Measurements from ENCODE around the gene LLPH. TPM values are rescaled to one million over a fixed set of nuclear protein-coding genes. Genes with fewer than 3 reads are reported as not detected.

Gene LLPH
- total RNA-seq, 1 experiment from 2014 or later: 14.2 TPM

- Histone ChIP-seq H3K9me3 (no peaks in the 10 kb centered on the region), H3K4me3 (no peak overlapping the region), H3K27me3 (no peaks in the 10 kb centered on the region), H3K36me3 (peaks cover 15% of the 10 kb centered on the region)
- no peak for DNase-seq
Measured at GRCh38 chr12:66152732-66153131, 22.2 kb upstream of the LLPH start.

DNA sequence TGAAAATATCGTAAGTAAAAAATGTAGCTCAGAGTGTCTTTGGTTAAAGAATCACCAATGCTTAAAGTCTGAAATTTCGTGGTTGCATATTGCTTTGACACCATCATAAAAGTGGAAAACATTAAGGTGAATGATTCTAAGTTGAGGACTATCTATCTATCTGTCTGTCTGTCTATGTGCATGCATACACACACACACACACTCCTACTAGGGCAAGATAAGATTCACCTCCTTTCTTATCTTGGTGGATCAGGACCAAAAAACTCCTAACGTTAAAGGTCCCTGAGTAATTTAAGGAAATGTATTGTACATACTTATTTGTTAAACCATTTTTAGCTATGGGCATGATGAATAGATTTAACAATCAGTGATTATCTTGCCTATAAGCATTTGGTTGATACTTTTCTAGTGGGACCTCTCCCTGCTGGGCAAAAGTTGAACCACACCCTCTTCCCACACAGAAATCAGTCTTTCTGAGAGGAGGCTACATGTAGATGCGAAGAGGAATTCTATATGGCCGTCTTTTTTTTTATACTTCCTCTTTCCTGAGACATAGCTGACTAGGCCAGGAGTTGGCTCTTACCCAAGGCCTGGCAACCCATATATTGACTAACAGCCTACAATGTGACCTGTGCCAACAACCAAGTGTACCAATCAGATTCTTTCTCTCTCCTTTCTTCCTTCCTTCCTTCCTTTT lies 19.3 kb upstream of the LLPH start:
- Histone ChIP-seq H3K36me3 (peaks cover 24% of the 10 kb centered on the region), H3K27me3 (no peaks in the 10 kb centered on the region), H3K9me3 (no peaks in the 10 kb centered on the region), H3K4me3 (no peak overlapping the region)
- peak; percentile 31 for DNase-seq

DNA sequence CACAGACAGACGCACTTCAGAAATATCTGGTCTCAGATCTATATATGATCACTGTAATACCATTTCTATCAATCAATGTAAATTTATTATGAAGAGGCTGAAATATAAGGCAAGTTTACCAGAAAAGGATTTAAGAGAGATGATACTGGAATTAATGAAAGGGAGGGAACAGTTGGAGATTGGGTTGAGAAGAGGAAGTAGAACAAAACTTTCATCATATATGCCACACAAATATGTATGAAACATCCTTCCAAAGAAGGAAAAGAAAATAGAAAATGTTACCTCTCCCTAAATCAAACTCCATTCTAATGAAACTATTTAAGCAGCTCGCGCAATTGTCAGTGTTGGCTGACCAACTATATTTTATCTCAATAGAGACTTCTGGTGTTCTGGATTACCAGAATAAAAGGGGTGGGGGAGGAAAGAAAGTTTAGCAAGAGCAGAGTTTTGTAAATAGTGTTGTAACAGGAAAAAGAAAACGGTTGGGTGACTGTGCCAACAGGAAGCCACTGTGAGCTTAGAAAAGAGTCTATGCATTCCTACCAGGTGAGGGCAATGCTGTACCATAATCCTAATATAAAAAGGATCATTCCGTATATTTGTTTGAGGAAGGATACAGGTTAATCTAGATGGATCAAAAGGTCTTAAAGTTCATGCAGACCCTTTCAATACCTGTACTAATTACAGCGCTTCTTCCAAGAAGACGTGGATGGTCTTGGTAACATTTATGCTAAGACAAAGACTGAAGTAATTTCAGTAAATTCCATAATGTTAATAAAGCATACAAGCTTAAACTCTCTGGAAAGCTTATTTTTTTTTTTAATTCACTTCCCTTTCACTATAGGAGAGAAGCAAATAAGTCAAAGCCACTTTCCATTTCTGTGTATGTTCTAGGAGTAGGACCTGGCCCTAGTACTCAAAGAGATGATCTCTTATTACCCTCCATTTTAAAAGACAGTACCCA lies 14.5 kb upstream of the LLPH start:
- peaks cover 24% of the 10 kb centered on the region for H3K9me3 ChIP-seq
- peaks cover 43% of the 10 kb centered on the region for H3K36me3 ChIP-seq
- no peak overlapping the region for H3K4me3 ChIP-seq
- no peak for DNase-seq
- H3K27me3 ChIP-seq: no peaks in the 10 kb centered on the region

DNA sequence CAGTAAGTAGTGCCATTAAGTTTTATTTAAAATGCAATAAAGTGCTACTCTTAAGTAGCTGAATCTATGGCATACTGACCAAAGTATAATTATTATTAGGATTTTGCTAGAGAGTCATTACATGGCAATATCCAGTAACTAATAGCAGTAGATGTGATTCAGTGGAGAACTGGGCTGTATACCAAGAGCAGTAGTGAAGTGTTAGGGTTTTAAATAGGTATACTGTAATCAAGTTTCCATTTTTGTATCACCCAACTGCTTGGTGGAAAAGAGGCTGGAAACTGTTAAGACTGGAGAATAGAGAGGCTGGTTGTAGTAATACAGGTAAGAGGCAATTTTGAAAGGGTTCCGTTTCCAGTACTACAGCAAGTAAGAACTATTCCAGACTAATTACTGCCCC lies 13.3 kb upstream of the LLPH start:
- DNase-seq: no peak
- Histone ChIP-seq H3K9me3 (peaks cover 30% of the 10 kb centered on the region), H3K27me3 (no peaks in the 10 kb centered on the region), H3K36me3 (peaks cover 55% of the 10 kb centered on the region), H3K4me3 (no peak overlapping the region)

DNA sequence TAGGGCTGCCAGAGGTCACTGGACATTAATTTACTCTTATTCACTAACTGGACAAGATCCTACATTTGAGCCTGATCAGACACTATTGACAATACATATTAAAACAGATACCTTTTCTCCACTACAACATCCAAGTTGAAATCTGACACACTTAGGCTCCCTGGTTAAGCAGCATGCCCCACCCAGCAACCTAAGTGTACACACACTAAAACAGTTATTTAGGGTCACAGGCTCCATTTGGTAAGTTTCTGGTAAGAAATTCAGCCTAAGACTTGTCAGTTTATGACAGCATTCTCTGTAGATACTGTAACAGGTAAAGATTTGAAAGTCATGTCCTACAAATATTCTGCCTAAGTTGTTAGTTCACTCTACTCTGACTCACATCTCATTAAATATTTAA lies 12.3 kb upstream of the LLPH start:
- peaks cover 65% of the 10 kb centered on the region for H3K36me3 ChIP-seq

GRCh38 chr12:66141299-66141698 lies 10.7 kb upstream of the LLPH start:
- peaks cover 81% of the 10 kb centered on the region for H3K36me3 ChIP-seq
- no peaks in the 10 kb centered on the region for H3K27me3 ChIP-seq
- peaks cover 30% of the 10 kb centered on the region for H3K9me3 ChIP-seq
- H3K4me3 ChIP-seq: no peak overlapping the region
- DNase-seq: no peak

More for the DNA sequence above, 12.3 kb upstream of the LLPH start:
- no peak for DNase-seq
- Histone ChIP-seq H3K9me3 (peaks cover 30% of the 10 kb centered on the region), H3K4me3 (no peak overlapping the region), H3K27me3 (no peaks in the 10 kb centered on the region)

GRCh38 chr12:66140731-66141130 lies 10.2 kb upstream of the LLPH start:
- Histone ChIP-seq H3K27me3 (no peaks in the 10 kb centered on the region), H3K4me3 (no peak overlapping the region), H3K9me3 (peaks cover 30% of the 10 kb centered on the region), H3K36me3 (peaks cover 82% of the 10 kb centered on the region)
- no peak for DNase-seq

DNA sequence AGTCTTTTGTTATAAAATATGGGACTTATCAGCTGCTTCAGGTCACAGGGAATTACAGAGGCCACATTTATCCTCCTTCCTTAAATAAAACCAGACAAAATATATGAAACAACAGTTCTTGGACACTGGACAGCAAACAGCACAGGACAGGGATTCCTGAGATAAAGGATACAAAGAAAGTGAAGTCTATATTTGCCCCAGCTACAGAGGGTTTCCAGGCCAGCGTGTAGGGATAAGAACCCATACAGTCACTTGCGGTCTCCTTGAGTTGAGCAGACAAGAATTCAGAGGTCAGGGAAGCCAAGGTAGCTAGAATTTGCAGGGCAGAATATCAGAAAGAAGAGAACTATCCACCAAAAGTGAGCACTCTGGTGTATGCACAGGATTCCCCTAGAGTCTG lies 8.8 kb upstream of the LLPH start:
- H3K9me3 ChIP-seq: peaks cover 30% of the 10 kb centered on the region
- peaks cover 70% of the 10 kb centered on the region for H3K36me3 ChIP-seq
- no peaks in the 10 kb centered on the region for H3K27me3 ChIP-seq
- no peak overlapping the region for H3K4me3 ChIP-seq
- no peak for DNase-seq

GRCh38 chr12:66137937-66138336 lies 7.4 kb upstream of the LLPH start:
- no peak overlapping the region for H3K4me3 ChIP-seq
- peaks cover 28% of the 10 kb centered on the region for H3K9me3 ChIP-seq
- peaks cover 59% of the 10 kb centered on the region for H3K36me3 ChIP-seq
- no peaks in the 10 kb centered on the region for H3K27me3 ChIP-seq
- DNase-seq: no peak

GRCh38 chr12:66132408-66132807 lies 1.9 kb upstream of the LLPH start:
- H3K9me3 ChIP-seq: no peaks in the 10 kb centered on the region
- no peak overlapping the region; the same call in 1 of the 2 replicates for H3K4me3 ChIP-seq
- peaks cover 30% of the 10 kb centered on the region for H3K36me3 ChIP-seq
- DNase-seq: peak; percentile 18
- H3K27me3 ChIP-seq: no peaks in the 10 kb centered on the region

DNA sequence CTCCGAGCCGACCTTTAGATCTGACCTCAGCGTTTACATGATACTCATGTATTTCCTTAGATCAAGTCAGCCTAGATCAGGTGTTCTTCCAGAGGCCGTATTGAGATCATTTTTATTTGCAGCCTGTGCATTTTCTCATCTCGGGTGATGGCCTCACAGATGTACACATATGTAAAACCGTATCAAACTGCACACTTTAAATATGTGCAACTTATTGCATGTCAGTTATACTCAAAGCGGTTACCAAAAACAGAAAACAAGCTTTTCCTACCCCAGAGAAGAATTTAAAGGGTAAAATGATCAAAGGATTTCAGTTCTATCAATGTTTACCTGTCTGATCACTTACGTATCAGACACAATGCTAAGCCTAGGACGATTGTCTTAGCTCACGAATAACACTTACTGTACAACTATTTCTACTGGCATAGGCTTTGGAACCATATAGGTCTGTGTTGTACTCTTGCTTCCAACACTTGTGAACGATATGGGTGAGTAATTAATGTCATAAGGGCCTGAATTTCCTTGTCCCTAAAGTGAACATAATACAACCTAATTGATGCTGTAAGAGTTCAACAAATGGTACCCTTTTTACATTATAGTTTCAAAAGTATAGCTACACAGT lies 628 bp upstream of the LLPH start:
- DNase-seq: no peak
- Histone ChIP-seq H3K9me3 (no peaks in the 10 kb centered on the region), H3K27me3 (no peaks in the 10 kb centered on the region), H3K36me3 (peaks cover 27% of the 10 kb centered on the region), H3K4me3 (peak overlapping the region; percentile 99)

GRCh38 chr12:66129934-66130266 lies 650 bp downstream of the LLPH start:
- Histone ChIP-seq H3K27me3 (no peaks in the 10 kb centered on the region), H3K36me3 (peaks cover 35% of the 10 kb centered on the region)
- DNase-seq: no peak

GRCh38 chr12:66127650-66128049 lies 2.9 kb downstream of the LLPH start:
- no peaks in the 10 kb centered on the region for H3K27me3 ChIP-seq
- no peak overlapping the region for H3K4me3 ChIP-seq
- no peak for DNase-seq
- no peaks in the 10 kb centered on the region for H3K9me3 ChIP-seq
- H3K36me3 ChIP-seq: peaks cover 56% of the 10 kb centered on the region

More at GRCh38 chr12:66129934-66130266, 650 bp downstream of the LLPH start:
- H3K4me3 ChIP-seq: peak overlapping the region; percentile 99
- H3K9me3 ChIP-seq: no peaks in the 10 kb centered on the region

DNA sequence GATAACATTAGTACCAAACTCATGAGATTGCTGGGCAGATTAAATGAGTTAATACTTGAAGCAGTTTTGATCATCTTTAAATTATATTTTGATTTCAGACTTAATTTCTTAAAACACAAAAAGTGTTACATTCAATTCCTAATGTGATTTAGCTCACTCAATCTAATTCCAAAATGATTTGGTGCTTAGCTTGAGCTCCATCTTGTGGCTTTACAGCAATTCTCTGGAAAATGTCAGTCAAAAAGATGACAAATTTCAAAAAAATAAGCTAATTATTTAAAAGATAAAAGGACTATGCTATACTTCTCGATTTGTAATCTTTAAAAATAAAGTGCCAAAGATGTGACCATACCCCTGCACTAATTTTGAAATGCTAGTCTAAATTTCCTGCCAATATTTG lies 10.1 kb downstream of the LLPH start:
- no peak for DNase-seq
- Histone ChIP-seq H3K36me3 (peaks cover 36% of the 10 kb centered on the region), H3K27me3 (no peaks in the 10 kb centered on the region), H3K9me3 (no peaks in the 10 kb centered on the region), H3K4me3 (no peak overlapping the region)

- Histone ChIP-seq H3K36me3 (peaks cover 29% of the 10 kb centered on the region), H3K4me3 (no peak overlapping the region), H3K27me3 (no peaks in the 10 kb centered on the region), H3K9me3 (no peaks in the 10 kb centered on the region)
- no peak for DNase-seq
Measured at GRCh38 chr12:66119870-66120241, 10.7 kb downstream of the LLPH start.

GRCh38 chr12:66119229-66119869 lies 11.2 kb downstream of the LLPH start:
- Histone ChIP-seq H3K9me3 (no peaks in the 10 kb centered on the region), H3K36me3 (peaks cover 24% of the 10 kb centered on the region), H3K4me3 (no peak overlapping the region), H3K27me3 (no peaks in the 10 kb centered on the region)
- DNase-seq: no peak
